GM20000 (cell line): ENCODE results near the gene PRSS57.
A peak's percentile ranks its signal among the peaks of the same experiment; 100 is the strongest.

Experiments
- DNase-seq: peaks from one replicate; pipeline ENCODE4 v3.0.0; 2012; ENCODE audit warnings: low spot score
- TF ChIP-seq, protein P1 (sequence below): IDR thresholded peaks from 2 replicates; pipeline ENCODE4 v1.5.1; 2012; ENCODE audit warnings: mild to moderate bottlenecking, control low read depth; ENCODE audit errors: extremely low read depth, missing control alignments

The PRSS57 gene

DNA sequence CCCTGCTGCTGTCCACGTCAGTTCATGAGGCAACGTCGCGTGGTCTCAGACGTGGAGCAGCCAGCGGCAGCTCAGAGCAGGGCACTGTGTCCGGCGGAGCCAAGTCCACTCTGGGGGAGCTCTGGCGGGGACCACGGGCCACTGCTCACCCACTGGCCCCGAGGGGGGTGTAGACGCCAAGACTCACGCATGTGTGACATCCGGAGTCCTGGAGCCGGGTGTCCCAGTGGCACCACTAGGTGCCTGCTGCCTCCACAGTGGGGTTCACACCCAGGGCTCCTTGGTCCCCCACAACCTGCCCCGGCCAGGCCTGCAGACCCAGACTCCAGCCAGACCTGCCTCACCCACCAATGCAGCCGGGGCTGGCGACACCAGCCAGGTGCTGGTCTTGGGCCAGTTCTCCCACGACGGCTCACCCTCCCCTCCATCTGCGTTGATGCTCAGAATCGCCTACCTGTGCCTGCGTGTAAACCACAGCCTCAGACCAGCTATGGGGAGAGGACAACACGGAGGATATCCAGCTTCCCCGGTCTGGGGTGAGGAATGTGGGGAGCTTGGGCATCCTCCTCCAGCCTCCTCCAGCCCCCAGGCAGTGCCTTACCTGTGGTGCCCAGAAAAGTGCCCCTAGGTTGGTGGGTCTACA is 12.5 kb downstream of the PRSS57 start:
- DNase-seq = no peak
- TF ChIP-seq, protein P1, sequence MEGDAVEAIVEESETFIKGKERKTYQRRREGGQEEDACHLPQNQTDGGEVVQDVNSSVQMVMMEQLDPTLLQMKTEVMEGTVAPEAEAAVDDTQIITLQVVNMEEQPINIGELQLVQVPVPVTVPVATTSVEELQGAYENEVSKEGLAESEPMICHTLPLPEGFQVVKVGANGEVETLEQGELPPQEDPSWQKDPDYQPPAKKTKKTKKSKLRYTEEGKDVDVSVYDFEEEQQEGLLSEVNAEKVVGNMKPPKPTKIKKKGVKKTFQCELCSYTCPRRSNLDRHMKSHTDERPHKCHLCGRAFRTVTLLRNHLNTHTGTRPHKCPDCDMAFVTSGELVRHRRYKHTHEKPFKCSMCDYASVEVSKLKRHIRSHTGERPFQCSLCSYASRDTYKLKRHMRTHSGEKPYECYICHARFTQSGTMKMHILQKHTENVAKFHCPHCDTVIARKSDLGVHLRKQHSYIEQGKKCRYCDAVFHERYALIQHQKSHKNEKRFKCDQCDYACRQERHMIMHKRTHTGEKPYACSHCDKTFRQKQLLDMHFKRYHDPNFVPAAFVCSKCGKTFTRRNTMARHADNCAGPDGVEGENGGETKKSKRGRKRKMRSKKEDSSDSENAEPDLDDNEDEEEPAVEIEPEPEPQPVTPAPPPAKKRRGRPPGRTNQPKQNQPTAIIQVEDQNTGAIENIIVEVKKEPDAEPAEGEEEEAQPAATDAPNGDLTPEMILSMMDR = no peak

- TF ChIP-seq, protein P1 = no peak
- peak; percentile 96 for DNase-seq
Observed at GRCh38 chr19:681029-682019, 13.9 kb downstream of the PRSS57 start.

GRCh38 chr19:680287-681028 is 14.8 kb downstream of the PRSS57 start:
- TF ChIP-seq, protein P1 = peak; percentile 78
- peak; percentile 100 for DNase-seq

- TF ChIP-seq, protein P1 = no peak
- DNase-seq = peak; percentile 75
Observed at GRCh38 chr19:679418-680286, 15.6 kb downstream of the PRSS57 start.

DNA sequence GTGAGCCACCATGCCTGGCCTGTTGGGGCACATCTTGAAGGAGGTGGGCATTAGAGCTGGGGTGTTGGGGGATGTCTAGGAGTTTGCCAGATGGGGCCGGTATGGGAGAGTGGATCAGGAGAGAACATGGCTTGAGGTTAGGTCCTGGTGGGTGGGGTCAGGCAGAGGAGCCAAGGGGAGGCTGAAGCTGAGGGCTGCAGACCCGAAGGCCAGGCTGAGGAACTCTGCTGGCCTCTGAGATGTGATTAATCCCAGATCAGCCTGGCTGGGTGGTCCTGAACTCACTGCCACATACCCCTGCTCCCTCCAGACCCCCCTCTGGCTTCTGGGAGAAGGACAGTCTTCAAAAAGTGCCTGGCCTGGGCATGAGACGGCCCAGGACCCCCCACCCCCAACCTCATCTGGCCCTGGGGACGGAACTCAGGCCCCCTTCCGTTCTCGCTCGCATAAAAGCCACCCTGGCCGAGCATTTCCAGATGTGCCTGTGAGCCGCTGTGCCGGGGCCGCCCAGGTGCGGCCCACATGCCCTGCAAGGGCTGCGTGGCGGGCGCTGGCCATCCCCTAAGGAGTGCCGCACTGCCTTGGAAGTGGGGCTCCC is 16.4 kb downstream of the PRSS57 start:
- TF ChIP-seq, protein P1 = no peak
- DNase-seq = no peak

DNA sequence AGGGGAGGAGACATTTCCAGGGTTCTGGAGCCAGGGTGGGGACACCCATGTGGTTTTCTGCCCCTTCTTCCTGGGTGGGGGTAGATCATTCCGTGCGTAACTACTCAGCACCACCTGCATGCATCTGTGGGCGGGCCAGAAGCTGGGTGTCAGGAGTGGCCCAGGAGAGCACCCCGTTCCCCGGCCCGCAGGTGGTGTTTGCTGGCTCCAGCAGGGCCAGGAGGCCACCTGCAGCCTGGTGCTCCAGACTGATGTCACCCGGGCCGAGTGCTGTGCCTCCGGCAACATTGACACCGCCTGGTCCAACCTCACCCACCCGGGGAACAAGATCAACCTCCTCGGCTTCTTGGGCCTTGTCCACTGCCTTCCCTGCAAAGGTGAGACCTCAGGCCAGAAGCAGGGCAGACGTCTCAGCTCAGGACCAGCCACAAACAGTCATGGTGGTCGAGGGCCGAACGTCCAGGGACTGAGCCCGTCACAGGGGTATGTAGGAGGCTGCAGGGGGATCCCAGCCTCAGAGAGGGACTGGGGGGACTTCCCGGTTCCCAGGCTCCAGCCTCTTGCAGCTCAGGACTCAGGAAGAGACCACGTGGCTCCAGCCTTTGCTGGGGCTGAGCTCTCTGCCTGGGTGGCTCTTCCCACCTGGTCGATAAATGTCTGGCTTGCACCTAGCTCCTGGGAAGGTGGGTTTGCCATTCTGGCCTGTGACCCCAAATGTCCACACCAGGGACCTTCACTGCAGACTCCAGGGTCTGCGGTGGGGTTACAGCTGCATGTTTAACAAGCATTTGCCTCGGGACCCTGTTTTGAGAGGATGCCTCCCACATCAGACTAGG is 17.4 kb downstream of the PRSS57 start:
- DNase-seq = peak; percentile 32
- TF ChIP-seq, protein P1 = no peak
